Suppressor macrophage treated with lipopolysaccharide for 1 hour (primary cell): ENCODE data around the gene PRKD1.
"Not testable (repeated sequence)": the region's sequence is repeated elsewhere in the genome, so short reads cannot be mapped to it uniquely, and the experiment has no call there.

Experiments used
- DNase-seq, 3 donors: peaks; one replicate each; pipeline ENCODE4 v3.0.0-alpha.2; 2020 to 2022

The PRKD1 gene

GRCh38 chr14:29734732-29735131, 192.9 kb downstream of the PRKD1 start:
- no peak for DNase-seq

- DNase-seq: not testable (repeated sequence)
Observed at GRCh38 chr14:29726560-29727331, 200.9 kb downstream of the PRKD1 start.

- no peak for DNase-seq
Observed at GRCh38 chr14:29724991-29725390, 202.7 kb downstream of the PRKD1 start.

GRCh38 chr14:29722831-29723230, 204.8 kb downstream of the PRKD1 start:
- no peak for DNase-seq

GRCh38 chr14:29721586-29721985, 206.1 kb downstream of the PRKD1 start:
- no peak for DNase-seq

- DNase-seq: no peak
Observed at GRCh38 chr14:29717901-29718300, 209.7 kb downstream of the PRKD1 start.

- DNase-seq: no peak
Observed at GRCh38 chr14:29716150-29716549, 211.5 kb downstream of the PRKD1 start.

GRCh38 chr14:29712601-29713000, 215.0 kb downstream of the PRKD1 start:
- DNase-seq: no peak

- no peak for DNase-seq
Observed at GRCh38 chr14:29710015-29710414, 217.6 kb downstream of the PRKD1 start.

- DNase-seq: no peak
Observed at GRCh38 chr14:29709490-29709889, 218.2 kb downstream of the PRKD1 start.

- no peak for DNase-seq
Observed at GRCh38 chr14:29706700-29707099, 220.9 kb downstream of the PRKD1 start.

- no peak for DNase-seq
Observed at GRCh38 chr14:29705801-29706200, 221.8 kb downstream of the PRKD1 start.

GRCh38 chr14:29689597-29689996, 238.1 kb downstream of the PRKD1 start:
- DNase-seq: not testable (repeated sequence)

GRCh38 chr14:29687866-29688265, 239.8 kb downstream of the PRKD1 start:
- no peak for DNase-seq

GRCh38 chr14:29687071-29687765, 240.4 kb downstream of the PRKD1 start:
- DNase-seq: no peak

GRCh38 chr14:29684926-29685325, 242.7 kb downstream of the PRKD1 start:
- DNase-seq: no peak

- DNase-seq: no peak
Observed at GRCh38 chr14:29682789-29683188, 244.9 kb downstream of the PRKD1 start.

GRCh38 chr14:29681316-29681715, 246.3 kb downstream of the PRKD1 start:
- DNase-seq: no peak

- no peak for DNase-seq
Observed at GRCh38 chr14:29674566-29675285, 252.9 kb downstream of the PRKD1 start.

- DNase-seq: no peak
Observed at GRCh38 chr14:29672831-29673230, 254.8 kb downstream of the PRKD1 start.

GRCh38 chr14:29671034-29671433, 256.6 kb downstream of the PRKD1 start:
- no peak for DNase-seq

GRCh38 chr14:29668201-29668600, 259.4 kb downstream of the PRKD1 start:
- DNase-seq: no peak

- no peak for DNase-seq
Observed at GRCh38 chr14:29664515-29664914, 263.1 kb downstream of the PRKD1 start.

- DNase-seq: no peak
Observed at GRCh38 chr14:29663281-29663801, 264.3 kb downstream of the PRKD1 start.
